GM18873 (cell line): ENCODE data around the gene OGDHL.
"Not testable (repeated sequence)": the region's sequence is repeated elsewhere in the genome, so short reads cannot be mapped to it uniquely, and the experiment has no call there.

Source experiments
- ATAC-seq: cut with Tn5 transposase; IDR thresholded peaks from one replicate; pipeline ENCODE4 v1.9.1; 2021; ENCODE audit warnings: mild to moderate bottlenecking, moderate library complexity, moderate number of reproducible peaks; ENCODE audit not compliant: unreplicated experiment, low FRiP score

Gene OGDHL

GRCh38 chr10:49741108-49741995 is 20.8 kb downstream of the OGDHL start:
- ATAC-seq = no peak

DNA sequence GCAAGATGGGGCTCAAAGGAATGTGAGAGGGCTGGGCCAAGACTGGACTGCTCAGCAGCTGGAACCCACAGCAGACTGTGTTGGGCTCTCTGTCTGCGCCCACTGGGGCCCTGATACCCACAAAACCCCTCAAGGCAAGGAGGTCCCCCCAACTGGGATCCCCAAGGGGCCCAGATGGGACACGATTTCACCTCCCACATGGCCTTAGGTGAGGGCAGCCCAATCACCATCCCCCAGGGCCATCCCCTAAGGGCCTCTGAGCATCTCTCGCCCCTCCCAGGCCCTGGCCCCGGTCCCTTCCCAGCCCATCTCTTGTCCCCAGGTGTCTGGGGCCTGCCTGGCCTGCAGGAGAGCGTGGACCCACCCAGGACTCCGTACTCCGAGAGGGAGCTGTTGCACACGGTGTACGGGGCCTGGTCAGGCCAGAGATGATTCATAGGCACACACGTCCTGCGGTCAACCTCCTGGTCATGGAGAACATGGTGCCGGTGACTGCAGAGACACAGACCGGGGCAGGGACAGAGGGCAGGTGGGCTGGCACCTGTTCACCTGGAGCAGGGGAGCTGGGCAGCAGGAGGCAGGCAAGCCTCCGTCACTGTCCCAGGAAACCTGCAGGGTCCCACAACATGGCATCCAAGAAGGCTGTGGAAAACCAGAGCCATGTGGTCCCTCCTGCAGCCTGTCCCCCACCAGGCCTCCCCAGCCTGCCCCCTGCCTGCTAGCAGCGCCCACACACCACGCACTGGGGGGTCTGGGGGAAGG is 21.6 kb downstream of the OGDHL start:
- no peak for ATAC-seq

DNA sequence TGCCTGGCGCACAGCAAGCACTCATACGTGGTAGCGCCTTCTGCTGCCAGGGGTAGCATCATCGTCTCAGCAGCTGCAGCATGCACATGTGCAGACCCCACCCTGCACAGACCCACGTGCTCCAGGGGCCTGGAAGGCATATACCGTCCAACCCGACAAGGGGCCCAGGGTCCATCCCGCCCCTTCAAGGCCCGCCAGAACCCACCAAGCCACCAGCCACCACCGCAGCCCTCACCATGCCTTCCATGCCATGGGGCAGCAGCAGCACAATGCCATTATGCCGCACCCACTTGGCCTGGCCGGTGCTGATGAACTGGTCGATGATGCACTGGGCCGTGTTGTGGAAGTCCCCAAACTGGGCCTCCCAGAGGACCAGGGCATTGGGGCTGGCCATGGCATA is 22.7 kb downstream of the OGDHL start:
- no peak for ATAC-seq

GRCh38 chr10:49738616-49739360 is 23.3 kb downstream of the OGDHL start:
- no peak for ATAC-seq

DNA sequence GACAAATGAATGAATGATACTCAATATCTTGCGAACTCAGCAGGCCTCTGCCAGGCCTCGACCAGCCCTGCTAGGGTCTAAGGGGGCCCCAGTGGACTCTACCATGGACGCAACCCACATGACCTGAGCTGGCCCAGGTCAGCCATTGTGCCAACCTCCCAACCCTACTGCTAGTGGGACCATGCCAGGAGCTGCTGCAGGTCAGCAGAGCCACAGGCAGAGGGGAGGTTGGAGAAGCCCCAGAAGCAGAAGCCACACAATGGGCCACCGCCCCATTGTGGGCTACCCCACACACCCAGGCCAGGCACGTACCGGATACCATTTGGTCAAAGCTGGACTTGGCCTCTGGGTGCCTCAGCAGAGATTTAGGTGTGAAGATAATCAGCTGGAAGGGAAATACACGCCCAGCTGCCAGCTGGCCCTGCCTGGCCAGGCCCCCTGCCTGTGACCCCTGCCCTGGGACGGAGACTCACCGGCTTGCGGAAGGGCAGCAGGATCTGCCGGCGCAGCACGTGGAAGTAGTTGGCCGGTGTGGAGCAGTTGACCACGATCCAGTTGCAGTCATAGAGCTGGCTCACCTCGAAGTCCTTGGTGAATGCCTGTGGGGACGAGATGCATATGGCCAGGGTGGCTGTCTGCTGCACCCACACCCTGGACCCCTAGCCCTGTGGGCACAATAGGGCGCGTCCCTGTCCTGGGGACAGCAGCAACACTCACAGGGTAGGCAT is 24.5 kb downstream of the OGDHL start:
- no peak for ATAC-seq

DNA sequence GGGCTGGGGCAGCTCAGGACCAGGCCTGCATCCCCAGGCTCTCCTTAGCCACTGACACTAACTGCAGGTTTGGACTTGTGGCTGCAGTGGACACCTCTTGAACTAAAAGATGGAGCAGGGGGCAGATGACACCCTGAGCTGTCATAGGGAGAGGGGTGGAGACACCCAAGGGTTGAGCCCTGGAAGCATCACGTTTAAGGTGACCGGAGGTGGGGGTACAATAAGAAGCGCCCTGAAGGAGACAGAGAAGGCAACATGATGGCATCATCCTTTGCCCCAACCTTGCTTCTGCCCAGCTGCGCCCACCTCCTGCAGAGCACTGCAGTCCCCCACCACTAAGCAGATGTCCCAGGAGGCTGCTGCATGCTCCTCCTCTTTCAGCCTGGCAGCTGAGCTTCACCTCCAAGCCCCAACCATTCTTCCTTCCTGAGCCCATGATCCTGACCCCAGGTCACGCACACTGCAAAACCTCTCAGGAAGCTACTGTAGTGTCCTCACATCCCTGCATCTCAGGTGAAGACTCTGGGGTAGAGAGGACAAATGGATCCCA is 25.5 kb downstream of the OGDHL start:
- no peak for ATAC-seq

DNA sequence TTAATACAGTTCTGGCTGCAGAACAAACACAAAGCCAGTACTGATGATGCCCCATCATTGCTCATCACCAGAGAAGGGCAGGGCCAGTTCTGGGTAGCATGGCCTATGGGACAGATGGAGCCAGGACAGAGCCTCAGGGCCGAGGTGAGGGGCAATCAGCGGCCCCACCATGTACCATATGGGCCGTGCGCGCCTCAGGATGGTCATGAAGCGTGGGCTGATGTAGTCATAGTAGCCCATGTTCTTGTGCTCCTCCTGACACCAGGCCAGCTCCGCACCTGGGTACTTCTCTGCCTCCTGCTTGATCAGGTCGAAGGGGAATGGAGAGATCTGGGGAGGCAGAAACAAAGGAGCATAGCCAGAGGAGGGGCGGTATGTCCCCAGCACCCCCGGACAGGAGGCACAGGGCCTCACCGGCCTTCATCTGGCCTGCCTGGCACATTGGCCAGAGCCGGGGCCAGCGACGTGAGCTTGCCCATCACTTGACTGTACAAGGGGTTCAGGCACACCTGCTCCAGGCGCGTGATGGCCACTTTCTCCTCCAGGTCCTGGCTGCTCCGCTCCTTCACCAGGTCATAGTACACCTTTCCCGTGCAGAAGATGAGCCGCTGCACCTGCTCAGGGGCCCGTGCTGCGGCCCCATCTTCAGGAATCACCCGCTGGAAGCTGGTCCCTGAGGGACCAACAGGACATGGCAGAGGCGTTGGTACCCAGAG is 26.1 kb downstream of the OGDHL start:
- no peak for ATAC-seq

GRCh38 chr10:49735161-49735560 is 27.0 kb downstream of the OGDHL start:
- no peak for ATAC-seq

DNA sequence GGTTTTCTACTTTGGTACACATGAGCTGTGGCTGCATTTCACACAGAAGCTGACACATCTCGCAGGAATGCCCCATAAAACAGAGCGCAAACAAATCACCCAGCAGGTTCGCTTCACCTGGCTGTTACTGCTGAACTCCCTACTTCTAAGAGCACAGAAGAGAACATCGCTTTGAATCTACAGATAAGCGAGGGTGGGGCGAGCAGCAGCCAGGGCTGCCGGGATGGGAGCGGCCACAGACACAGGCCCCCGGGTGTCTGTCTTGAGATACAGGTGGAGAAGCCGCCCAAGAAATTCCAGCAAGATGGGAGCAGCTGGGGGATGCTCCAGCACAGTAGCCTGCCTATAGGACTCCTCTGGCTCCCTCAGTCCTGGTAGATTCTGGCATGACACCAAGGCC is 27.4 kb downstream of the OGDHL start:
- ATAC-seq = no peak

GRCh38 chr10:49733866-49734265 is 28.3 kb downstream of the OGDHL start:
- no peak for ATAC-seq

DNA sequence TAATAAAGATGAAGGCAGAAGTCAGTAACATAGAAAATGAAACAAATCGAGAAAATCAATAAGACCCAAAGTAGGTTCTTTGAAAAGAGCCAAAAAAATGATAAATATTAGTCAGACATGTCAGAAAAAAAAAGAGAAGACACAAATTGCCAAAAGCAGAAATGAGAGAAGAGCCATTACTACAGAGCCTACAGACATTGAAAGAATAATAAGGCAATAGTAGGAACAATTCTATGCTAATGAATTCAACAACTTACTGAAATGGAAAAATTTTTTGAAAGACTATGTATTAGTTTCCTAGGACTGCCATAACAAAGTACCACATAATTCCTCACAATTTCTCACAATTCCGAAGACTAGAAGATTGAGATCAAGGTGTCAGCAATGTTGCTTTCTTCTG is 35.5 kb downstream of the OGDHL start:
- no peak for ATAC-seq

DNA sequence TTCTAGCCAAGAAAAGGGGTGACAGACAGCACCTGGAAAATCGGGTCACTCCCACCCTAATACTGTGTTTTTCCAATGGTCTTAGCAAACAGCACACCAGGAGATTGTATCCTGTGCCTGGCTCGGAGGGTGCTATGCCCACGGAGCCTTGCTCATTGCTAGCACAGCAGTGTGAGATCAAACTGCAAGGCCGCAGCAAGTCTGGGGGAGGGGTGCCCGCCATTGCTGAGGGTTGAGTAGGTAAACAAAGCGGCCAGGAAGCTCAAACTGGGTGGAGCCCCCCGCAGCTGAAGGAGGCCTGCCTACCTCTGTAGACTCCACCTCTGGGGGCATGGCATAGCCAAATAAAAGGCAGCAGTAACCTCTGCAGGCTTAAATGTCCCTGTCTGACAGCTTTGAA is 47.0 kb downstream of the OGDHL start:
- not testable (repeated sequence) for ATAC-seq

DNA sequence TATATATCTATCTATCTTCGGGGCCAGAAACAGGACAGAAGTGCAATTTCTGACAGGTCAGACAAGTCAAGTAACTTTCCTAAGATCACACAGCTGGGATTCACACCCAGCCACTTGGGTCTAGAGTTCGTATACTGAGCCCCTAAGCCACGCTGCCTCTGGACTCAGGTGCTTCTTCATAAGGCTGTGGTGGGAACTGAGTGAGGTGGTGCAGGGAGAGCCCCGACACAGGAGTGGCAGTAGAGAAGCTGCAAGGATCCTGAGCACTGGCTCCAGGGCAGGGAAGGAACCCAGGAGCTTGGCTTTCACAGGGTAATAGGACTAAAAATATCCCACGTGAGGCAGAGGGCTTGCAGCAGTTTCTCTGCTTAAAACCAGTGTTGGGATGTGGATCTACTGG is 48.9 kb downstream of the OGDHL start:
- no peak for ATAC-seq

DNA sequence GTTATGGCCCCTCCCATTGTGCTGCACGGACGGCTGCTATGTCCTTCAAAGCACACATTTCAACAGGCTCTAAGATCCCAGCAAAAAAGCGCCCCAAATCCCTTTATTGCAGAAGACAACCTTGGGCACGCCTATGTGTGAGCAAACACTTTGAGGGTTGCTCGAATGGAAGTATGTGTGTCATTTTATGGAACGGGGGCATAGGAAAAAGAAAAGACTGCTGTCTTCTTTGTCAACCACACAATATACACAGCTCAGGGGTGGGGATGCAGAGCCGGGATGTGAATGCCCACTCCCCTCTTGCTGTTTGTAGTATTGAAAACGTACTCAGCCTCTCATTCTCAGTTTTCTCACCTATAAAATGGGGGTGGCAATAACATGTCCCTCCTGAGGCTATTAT is 50.6 kb downstream of the OGDHL start:
- no peak for ATAC-seq

GRCh38 chr10:49710966-49711365 is 51.2 kb downstream of the OGDHL start:
- ATAC-seq = no peak

- ATAC-seq = no peak
Measured at GRCh38 chr10:49709934-49710333, 52.2 kb downstream of the OGDHL start.

- ATAC-seq = no peak
Measured at GRCh38 chr10:49707585-49707984, 54.5 kb downstream of the OGDHL start.

DNA sequence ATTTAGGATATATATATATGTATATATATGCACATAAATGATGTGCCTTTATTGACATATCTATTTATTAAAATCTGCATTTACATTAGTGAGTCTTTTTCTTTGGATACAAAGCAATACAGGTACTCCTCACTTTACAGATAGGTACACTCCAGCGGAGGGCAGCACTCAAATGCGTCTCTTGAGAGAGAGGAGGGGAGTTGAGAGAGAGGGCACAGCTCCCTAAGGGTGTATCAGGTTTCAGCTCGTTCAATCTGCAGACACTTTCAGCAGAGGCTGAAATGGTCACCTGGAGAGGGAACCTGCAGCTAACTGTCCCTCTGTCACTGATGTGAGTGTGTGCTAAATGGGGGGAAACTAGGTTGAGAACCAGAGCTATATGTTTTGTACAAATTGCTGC is 61.1 kb downstream of the OGDHL start:
- ATAC-seq = no peak

DNA sequence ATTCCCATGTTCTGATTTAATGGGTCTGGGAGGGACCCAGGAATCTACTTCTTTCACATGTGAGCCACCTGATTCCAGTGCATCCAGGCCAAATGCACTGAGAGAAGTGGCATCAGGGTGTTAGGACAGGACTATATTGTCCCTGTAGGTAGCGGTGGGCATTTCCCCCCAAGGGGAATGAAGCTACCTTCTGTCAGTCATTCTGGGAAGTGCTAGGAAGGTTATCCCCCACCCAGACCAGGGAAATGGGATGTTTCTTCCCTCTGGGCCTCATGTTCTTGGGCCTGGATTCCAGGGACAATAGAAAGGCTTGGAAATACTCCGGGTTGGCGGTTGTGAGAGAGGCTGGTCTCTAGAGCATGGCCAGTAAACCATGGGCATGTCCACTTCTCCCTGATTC is 61.9 kb downstream of the OGDHL start:
- ATAC-seq = no peak

DNA sequence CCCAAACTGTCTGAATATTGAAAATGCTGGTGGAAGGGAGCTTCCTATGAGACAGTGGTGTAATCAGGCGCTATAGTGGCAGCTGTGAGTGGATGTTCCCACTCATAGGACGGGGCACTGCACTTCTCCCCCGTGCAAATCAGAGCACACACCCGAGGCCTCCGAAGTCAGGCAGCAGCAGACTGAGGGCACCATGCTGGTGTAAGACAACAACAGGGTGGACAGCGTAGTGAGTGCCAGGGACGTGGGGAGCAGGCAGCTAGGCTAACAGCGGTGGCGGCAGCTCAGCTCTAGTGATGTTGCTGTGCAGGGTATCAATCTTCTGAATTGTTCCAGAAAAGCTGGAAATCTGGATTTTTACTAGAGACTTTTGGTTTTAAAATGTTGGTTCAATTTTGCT is 63.4 kb downstream of the OGDHL start:
- ATAC-seq = no peak
